NB4 (cell line): ENCODE results near the gene NTM.

ENCODE experiments used
- CTCF ChIP-seq: IDR thresholded peaks from one replicate; pipeline ENCODE4 v1.5.1; 2012; ENCODE audit warnings: low read depth, low read length
- MAX ChIP-seq: IDR thresholded peaks from 2 replicates; pipeline ENCODE4 v1.6.1; 2011; ENCODE audit warnings: low read depth, low read length
- MYC ChIP-seq: IDR thresholded peaks from 2 replicates; pipeline ENCODE4 v1.6.1; 2011; ENCODE audit warnings: low read depth, low read length
- POLR2A ChIP-seq: IDR thresholded peaks from 2 replicates; pipeline ENCODE4 v1.6.1; 2011; ENCODE audit warnings: mild to moderate bottlenecking; ENCODE audit not compliant: insufficient read length; ENCODE audit errors: extremely low read depth

- TF ChIP-seq CTCF: no peak
- TF ChIP-seq MAX: no peak
- TF ChIP-seq MYC: no peak
- no peak for TF ChIP-seq POLR2A
These were observed 540.3 kb downstream of the NTM start for GRCh38 chr11:131910523-131911387.
